ENCODE data around the gene ZNF391. TPM values are rescaled to one million over a fixed set of nuclear protein-coding genes. Genes with fewer than 3 reads are reported as not detected.

Gene ZNF391
- 0.45 and 0.70 TPM in 2 replicates for total RNA-seq (ENCODE audit: low replicate concordance)

DNA sequence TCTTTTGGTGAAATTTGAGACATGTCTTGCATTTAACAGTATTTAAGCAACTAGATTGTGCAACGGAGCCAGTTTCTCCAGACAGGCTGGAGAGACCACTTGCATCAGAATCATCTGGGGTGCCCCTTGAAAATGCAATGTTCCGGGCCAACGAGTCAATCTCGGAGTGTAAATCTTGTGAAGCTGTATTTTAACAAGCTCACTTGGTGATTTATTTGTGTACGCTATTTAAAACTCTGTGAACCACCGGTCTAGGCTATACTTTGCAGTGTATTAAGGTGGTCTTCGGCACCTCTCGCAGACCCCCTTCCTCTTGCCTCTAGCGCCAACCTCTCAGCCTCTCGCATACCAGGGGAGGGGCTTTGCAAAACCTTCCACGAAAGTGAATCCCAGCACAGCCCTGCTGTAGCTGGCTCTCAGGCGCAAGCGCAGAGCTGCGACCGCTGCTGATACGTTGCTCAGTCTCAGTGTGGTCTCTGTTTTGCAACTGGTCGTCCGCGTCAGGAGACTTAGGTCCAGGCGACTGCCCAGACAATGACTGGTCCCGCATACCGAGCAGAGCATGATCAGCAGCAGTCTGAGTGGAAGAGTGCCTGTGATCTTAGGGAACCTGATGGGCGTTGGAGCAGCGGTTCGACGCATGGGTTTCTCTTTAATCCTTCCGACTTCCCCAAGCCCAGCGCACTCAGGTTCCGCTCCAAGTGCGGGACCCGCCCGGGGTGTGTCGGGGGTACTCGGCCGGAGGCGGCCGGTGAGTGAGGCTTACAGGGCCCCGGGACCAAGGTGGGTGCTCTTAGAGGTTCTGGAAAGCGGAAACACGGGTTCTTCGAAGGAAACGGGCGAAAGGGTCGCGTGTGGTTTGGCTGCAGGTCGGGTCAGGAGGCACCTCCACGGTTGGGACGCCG, at the start of gene ZNF391:
ZNF391 (plus strand) TSS at position 467 of the 905 bp plus-strand sequence. CDS start 11,612 bp downstream, outside the sequence.

Other genes starting within 250 kb of the ZNF391 start
- not detected in 2 replicates for gene PRSS16, start 141.1 kb upstream of the ZNF391 start, total RNA-seq (ENCODE audit: low replicate concordance)
- not detected in 2 replicates for gene POM121L2, start 76.5 kb upstream of the ZNF391 start, total RNA-seq (ENCODE audit: low replicate concordance)
- gene ZNF184, start 84.3 kb downstream of the ZNF391 start, total RNA-seq (ENCODE audit: low replicate concordance) = 5.0 and 7.1 TPM in 2 replicates

Data from smooth muscle cell of the coronary artery (primary cell).